Measurements from ENCODE around the gene ACER1. TPM values are rescaled to one million over a fixed set of nuclear protein-coding genes. Genes with fewer than 3 reads are reported as not detected.

The ACER1 gene
- polyA plus RNA-seq, 1 donor (not counting 4 experiments of a cell fraction or from before 2014, with no cell fraction given), result 0.38 TPM

- H3K27me3 ChIP-seq (ENCODE audit: control insufficient read depth, extremely low read depth, insufficient read depth, low read length), result no peaks in the 10 kb centered on the region
- H2AFZ ChIP-seq (ENCODE audit: control insufficient read depth, low read length), result no peak overlapping the region
- H3K79me2 ChIP-seq (ENCODE audit: control insufficient read depth, insufficient read depth, low read length), result no peaks in the 10 kb centered on the region
- dilution Hi-C loops (cut with MboI; ENCODE audit: extremely low pct_ligation_motif_present, low sequenced_read_pairs), result no loop called here
- H3K9me3 ChIP-seq (ENCODE audit: control insufficient read depth, low read depth, low read length), result no peaks in the 10 kb centered on the region
- no peaks in the 10 kb centered on the region for H3K9me1 ChIP-seq (ENCODE audit: control insufficient read depth, extremely low read depth, insufficient read depth, low read length)
- no peak overlapping the region for H3K27ac ChIP-seq (ENCODE audit: control insufficient read depth, insufficient read depth, low read length)
- no peaks in the 10 kb centered on the region for H3K36me3 ChIP-seq (ENCODE audit: control insufficient read depth in 2 of 2, extremely low read depth in 1 of 2, insufficient read depth in 2 of 2, low read length in 2 of 2)
- no peaks in the 10 kb centered on the region for H3K4me1 ChIP-seq (ENCODE audit: control insufficient read depth, extremely low read depth, insufficient read depth, low read length)
- FAIRE-seq (no peak), DNase-seq (ENCODE audit: low read depth, low spot score) (no peak)
- no peak overlapping the region for H3K9ac ChIP-seq (ENCODE audit: control insufficient read depth, extremely low read depth, insufficient read depth, low read length)
- no peaks in the 10 kb centered on the region for H4K20me1 ChIP-seq (ENCODE audit: control insufficient read depth, extremely low read depth, insufficient read depth, low read length)
- peak in 2 of 3 experiments; percentile 2 to 16 for TF ChIP-seq CTCF (optimal IDR thresholded peaks at IDR 0.05 in 1 of 3, IDR thresholded peaks at IDR 0.05 in 1 of 3, conservative IDR thresholded peaks at IDR 0.05 in 1 of 3; ENCODE audit: extremely low read depth in 1 of 3, insufficient read depth in 2 of 3, low read length in 3 of 3)
- no peak for TF ChIP-seq EZH2 (IDR thresholded peaks at IDR 0.05; ENCODE audit: low read length)
- H3K4me3 ChIP-seq (ENCODE audit: control insufficient read depth in 2 of 3, extremely low read depth in 1 of 3, insufficient read depth in 2 of 3, low read depth in 1 of 3, low read length in 3 of 3), result no peak overlapping the region
- H3K4me2 ChIP-seq (ENCODE audit: control insufficient read depth, extremely low read depth, insufficient read depth, low read depth, low read length), result no peak overlapping the region
These were observed 21.4 kb downstream of the ACER1 start for GRCh38 chr19:6312018-6312417.

GRCh38 chr19:6298413-6298812 lies 35.0 kb downstream of the ACER1 start:
- no peaks in the 10 kb centered on the region for H3K79me2 ChIP-seq (ENCODE audit: control insufficient read depth, insufficient read depth, low read length)
- no peaks in the 10 kb centered on the region for H3K36me3 ChIP-seq (ENCODE audit: control insufficient read depth in 2 of 2, extremely low read depth in 1 of 2, insufficient read depth in 2 of 2, low read length in 2 of 2)
- no peaks in the 10 kb centered on the region for H3K4me1 ChIP-seq (ENCODE audit: control insufficient read depth, extremely low read depth, insufficient read depth, low read length)
- H3K9ac ChIP-seq (ENCODE audit: control insufficient read depth, extremely low read depth, insufficient read depth, low read length), result no peak overlapping the region
- no peak overlapping the region for H3K27ac ChIP-seq (ENCODE audit: control insufficient read depth, insufficient read depth, low read length)
- FAIRE-seq (no peak), DNase-seq (ENCODE audit: low read depth, low spot score) (no peak)
- no peaks in the 10 kb centered on the region for H3K9me1 ChIP-seq (ENCODE audit: control insufficient read depth, extremely low read depth, insufficient read depth, low read length)
- no peak for TF ChIP-seq CTCF (optimal IDR thresholded peaks at IDR 0.05 in 1 of 3, IDR thresholded peaks at IDR 0.05 in 1 of 3, conservative IDR thresholded peaks at IDR 0.05 in 1 of 3; ENCODE audit: extremely low read depth in 1 of 3, insufficient read depth in 2 of 3, low read length in 3 of 3)
- no peak for TF ChIP-seq EZH2 (IDR thresholded peaks at IDR 0.05; ENCODE audit: low read length)
- H2AFZ ChIP-seq (ENCODE audit: control insufficient read depth, low read length), result no peak overlapping the region
- dilution Hi-C loops (cut with MboI; ENCODE audit: extremely low pct_ligation_motif_present, low sequenced_read_pairs), result loop anchor here (25.0 kb wide), 1 partner anchor 261 kb away; no protein-coding TSS in a partner anchor
- H3K4me3 ChIP-seq (ENCODE audit: control insufficient read depth in 2 of 3, extremely low read depth in 1 of 3, insufficient read depth in 2 of 3, low read depth in 1 of 3, low read length in 3 of 3), result no peak overlapping the region
- H3K9me3 ChIP-seq (ENCODE audit: control insufficient read depth, low read depth, low read length), result no peaks in the 10 kb centered on the region
- no peak overlapping the region for H3K4me2 ChIP-seq (ENCODE audit: control insufficient read depth, extremely low read depth, insufficient read depth, low read depth, low read length)
- H4K20me1 ChIP-seq (ENCODE audit: control insufficient read depth, extremely low read depth, insufficient read depth, low read length), result no peaks in the 10 kb centered on the region
- H3K27me3 ChIP-seq (ENCODE audit: control insufficient read depth, extremely low read depth, insufficient read depth, low read length), result no peaks in the 10 kb centered on the region

All from keratinocyte (primary cell).